PC-3 (cell line): ENCODE measurements around the gene POLR3B. TPM values are rescaled to one million over a fixed set of nuclear protein-coding genes. Genes with fewer than 3 reads are reported as not detected.
A peak's percentile ranks its signal among the peaks of the same experiment; 100 is the strongest.

ENCODE experiments used
- ATAC-seq: fragments of 200-7000 bp; cut with Tn5 transposase; 2 replicates; pipeline ENCODE4 v1.9.1; 2020; ENCODE audit warnings: mild to moderate bottlenecking, moderate library complexity
- BruUV-seq: library from RNA; stranded (reverse); fragments of 400-500 nt; replicated peaks from 2 replicates; lab custom pipeline; 2021; lab: Mats Ljungman, UMichigan
- CTCF ChIA-PET: fragments of 300-600 bp; sonication (Branson Sonifier 250); formaldehyde crosslinking; loops from one replicate; lab custom pipeline; 2022; ENCODE audit warnings: antibody characterized with exemption; lab: Charles Lee
- POLR2A ChIA-PET: fragments of 300-600 bp; sonication (Branson Sonifier 250); formaldehyde crosslinking; loops from one replicate; lab custom pipeline; 2022; ENCODE audit warnings: antibody characterized with exemption; ENCODE audit not compliant: unreplicated experiment; lab: Charles Lee
- DNase-seq: peaks from one replicate; pipeline ENCODE4 v3.0.0-alpha.2; 2015
- H2AFZ ChIP-seq: fragments of 300-600 bp; sonication (generic); 2 replicates; pipeline ENCODE4 v1.6.0; 2016; ENCODE audit warnings: antibody characterized with exemption, low read length
- H3F3A ChIP-seq: fragments of 300-600 bp; sonication (generic); one replicate; pipeline ENCODE4 v1.6.0; 2017; ENCODE audit warnings: antibody characterized with exemption, low read length, control low read depth, mild to moderate bottlenecking; ENCODE audit not compliant: unreplicated experiment
- H3K27ac ChIP-seq: fragments of 300-600 bp; sonication (generic); 2 replicates; pipeline ENCODE4 v1.5.1; 2016; ENCODE audit warnings: mild to moderate bottlenecking, low read length
- H3K27me3 ChIP-seq: fragments of 300-600 bp; sonication (generic); 2 replicates; pipeline ENCODE4 v1.6.1; 2016; ENCODE audit warnings: low read length, mixed read lengths
- H3K36me3 ChIP-seq: fragments of 300-600 bp; sonication (generic); 2 replicates; pipeline ENCODE4 v1.6.1; 2016; ENCODE audit warnings: low read depth, mixed run types, low read length, mixed read lengths
- H3K4me1 ChIP-seq: fragments of 300-600 bp; sonication (generic); 2 replicates; pipeline ENCODE4 v1.5.1; 2016; ENCODE audit warnings: low read length; ENCODE audit not compliant: insufficient read depth
- H3K4me2 ChIP-seq: fragments of 300-600 bp; sonication (generic); 2 replicates; pipeline ENCODE4 v1.6.0; 2016; ENCODE audit warnings: low read length
- H3K4me3 ChIP-seq: fragments of 300-600 bp; sonication (generic); 2 replicates; pipeline ENCODE4 v1.5.1; 2016; ENCODE audit warnings: mild to moderate bottlenecking, low read length, mixed read lengths
- H3K79me2 ChIP-seq: fragments of 300-600 bp; sonication (generic); 2 replicates; pipeline ENCODE4 v1.6.1; 2017; ENCODE audit warnings: low read length, mixed read lengths
- H3K9ac ChIP-seq: fragments of 300-600 bp; sonication (generic); 2 replicates; pipeline ENCODE4 v1.6.0; 2016; ENCODE audit warnings: mild to moderate bottlenecking, low read length
- H3K9me2 ChIP-seq: fragments of 300-600 bp; sonication (generic); replicated peaks from 2 replicates; pipeline ENCODE4 v1.6.1; 2016; ENCODE audit warnings: mixed run types, low read length, mixed read lengths
- H3K9me3 ChIP-seq: fragments of 300-600 bp; sonication (generic); 2 replicates; pipeline ENCODE4 v1.6.1; 2016; ENCODE audit warnings: low read length, mixed read lengths
- H4K20me1 ChIP-seq: fragments of 300-600 bp; sonication (generic); 2 replicates; pipeline ENCODE4 v1.6.1; 2016; ENCODE audit warnings: low read length, mixed read lengths
- EZH2 ChIP-seq: fragments of 300-600 bp; sonication (generic); IDR thresholded peaks from one replicate; pipeline ENCODE4 v1.6.1; 2017; ENCODE audit warnings: antibody characterized with exemption, mild to moderate bottlenecking, low read length; ENCODE audit not compliant: unreplicated experiment
- EZH2phosphoT487 ChIP-seq: fragments of 300-600 bp; sonication (generic); IDR thresholded peaks from 2 replicates; pipeline ENCODE4 v1.6.1; 2018; ENCODE audit warnings: mild to moderate bottlenecking, antibody characterized with exemption, low read length, borderline replicate concordance
- intact Hi-C: fragments of 100-400 bp; cut with micrococcal nuclease; formaldehyde crosslinking; loops from 2 replicates; pipeline ENCODE4 v1.9.0; 2023
- total RNA-seq: library from RNA; depleted of rRNA; stranded (reverse); fragments of >200 nt; gene quantifications from 2 replicates; pipeline ENCODE4 v1.2.3, GENCODE V29; 2014
- TF ChIP-seq, protein P1 (sequence below): fragments of 300-600 bp; sonication (generic); conservative IDR thresholded peaks from 2 replicates; pipeline ENCODE4 v1.5.1; 2017; ENCODE audit warnings: antibody characterized with exemption, low read depth, mild to moderate bottlenecking, low read length

Gene POLR3B
- total RNA-seq, 1 experiment from 2014 or later = 23.4 TPM

DNA sequence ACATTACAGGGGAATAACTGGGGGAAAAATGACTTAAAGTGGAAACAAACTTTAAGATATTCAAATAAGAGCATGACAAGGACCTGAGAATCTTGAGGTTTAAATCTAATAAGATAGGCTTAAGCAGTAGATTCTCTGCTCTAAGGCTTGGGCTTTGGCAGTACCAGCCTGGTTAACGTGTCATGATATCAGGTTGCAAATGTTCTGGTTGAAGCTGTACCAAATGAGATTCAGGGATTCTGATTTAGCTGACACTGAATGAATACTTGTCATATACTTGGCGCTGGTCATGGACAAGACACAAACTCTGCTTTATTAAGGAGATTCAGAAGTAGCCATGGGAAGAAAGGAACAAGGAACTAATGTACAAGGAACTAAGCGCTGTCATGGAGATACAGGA is 48.9 kb upstream of the POLR3B start:
- Histone ChIP-seq H3K79me2 (no peaks in the 10 kb centered on the region), H4K20me1 (no peaks in the 10 kb centered on the region), H3K4me1 (peaks cover 38% of the 10 kb centered on the region), H3K4me3 (no peak overlapping the region), H3K27ac (no peak overlapping the region), H3F3A (no peaks in the 10 kb centered on the region), H3K4me2 (no peak overlapping the region), H3K9me3 (no peaks in the 10 kb centered on the region), H3K9ac (no peak overlapping the region), H2AFZ (no peak overlapping the region), H3K36me3 (no peaks in the 10 kb centered on the region), H3K9me2 (no peaks in the 10 kb centered on the region), H3K27me3 (no peaks in the 10 kb centered on the region)
- ChIA-PET POLR2A (no interaction called here), CTCF (no interaction called here)
- intact Hi-C loops = no loop called here
- BruUV-seq = no TSS peak
- no peak for DNase-seq
- TF ChIP-seq EZH2phosphoT487 (no peak), EZH2 (no peak)
- TF ChIP-seq, protein P1, sequence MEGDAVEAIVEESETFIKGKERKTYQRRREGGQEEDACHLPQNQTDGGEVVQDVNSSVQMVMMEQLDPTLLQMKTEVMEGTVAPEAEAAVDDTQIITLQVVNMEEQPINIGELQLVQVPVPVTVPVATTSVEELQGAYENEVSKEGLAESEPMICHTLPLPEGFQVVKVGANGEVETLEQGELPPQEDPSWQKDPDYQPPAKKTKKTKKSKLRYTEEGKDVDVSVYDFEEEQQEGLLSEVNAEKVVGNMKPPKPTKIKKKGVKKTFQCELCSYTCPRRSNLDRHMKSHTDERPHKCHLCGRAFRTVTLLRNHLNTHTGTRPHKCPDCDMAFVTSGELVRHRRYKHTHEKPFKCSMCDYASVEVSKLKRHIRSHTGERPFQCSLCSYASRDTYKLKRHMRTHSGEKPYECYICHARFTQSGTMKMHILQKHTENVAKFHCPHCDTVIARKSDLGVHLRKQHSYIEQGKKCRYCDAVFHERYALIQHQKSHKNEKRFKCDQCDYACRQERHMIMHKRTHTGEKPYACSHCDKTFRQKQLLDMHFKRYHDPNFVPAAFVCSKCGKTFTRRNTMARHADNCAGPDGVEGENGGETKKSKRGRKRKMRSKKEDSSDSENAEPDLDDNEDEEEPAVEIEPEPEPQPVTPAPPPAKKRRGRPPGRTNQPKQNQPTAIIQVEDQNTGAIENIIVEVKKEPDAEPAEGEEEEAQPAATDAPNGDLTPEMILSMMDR = no peak
- ATAC-seq = no peak; the same call in 1 of the 2 replicates

DNA sequence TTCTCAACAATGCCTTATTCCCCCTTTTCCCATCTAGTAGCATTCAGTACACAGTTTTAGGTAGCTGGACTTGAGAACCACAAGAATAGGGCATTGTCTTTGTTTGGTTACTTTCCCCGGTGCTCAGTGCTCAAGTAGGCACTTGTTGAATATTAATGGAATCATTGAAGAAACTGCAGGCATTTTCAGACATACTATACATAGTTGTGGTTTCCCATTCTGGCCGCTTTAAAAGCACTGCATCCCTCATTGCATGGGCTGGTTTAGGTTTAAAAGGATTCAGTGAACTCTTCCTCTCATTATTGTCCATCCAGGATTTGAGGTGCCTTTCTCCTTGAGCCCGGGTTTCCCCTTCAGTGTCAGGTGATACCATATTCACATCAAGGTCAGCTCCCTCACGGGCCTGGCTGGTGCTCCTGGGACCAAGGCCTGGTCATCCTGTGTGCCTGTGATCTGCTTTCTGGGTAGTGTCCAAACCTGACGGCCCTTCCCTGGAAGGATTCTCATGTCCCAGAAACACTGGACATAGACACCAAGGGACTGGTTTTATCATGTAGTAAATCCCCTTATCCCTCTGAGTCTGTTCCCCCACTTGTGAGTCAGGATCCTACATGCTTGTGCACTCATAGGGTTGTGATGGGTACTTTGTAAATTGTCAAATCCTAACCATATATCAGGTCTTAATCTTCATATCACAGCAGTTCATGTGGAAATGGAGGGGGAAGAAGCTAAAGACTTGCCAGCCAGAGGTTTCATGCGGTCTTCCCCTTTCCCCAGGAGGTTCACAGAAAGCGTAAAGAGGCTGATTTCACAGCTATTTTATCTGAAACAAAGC is 47.7 kb upstream of the POLR3B start:
- no peaks in the 10 kb centered on the region for H3K79me2 ChIP-seq
- H3K9ac ChIP-seq = no peak overlapping the region
- no TSS peak for BruUV-seq
- intact Hi-C loops = no loop called here
- TF ChIP-seq, protein P1 = no peak
- no peak for TF ChIP-seq EZH2
- TF ChIP-seq EZH2phosphoT487 = no peak
- H3K4me1 ChIP-seq = peaks cover 33% of the 10 kb centered on the region
- ChIA-PET POLR2A (interaction anchor here (0.7 kb wide), 1 partner anchor 180 kb away, joined by 4 read pairs; no protein-coding TSS in a partner anchor), CTCF (interaction anchor here (0.5 kb wide), 1 partner anchor 83 kb away, joined by 4 read pairs; no protein-coding TSS in a partner anchor)
- no peaks in the 10 kb centered on the region for H3K27me3 ChIP-seq
- H3K4me3 ChIP-seq = no peak overlapping the region
- no peaks in the 10 kb centered on the region for H4K20me1 ChIP-seq
- no peaks in the 10 kb centered on the region for H3K9me2 ChIP-seq
- peak; percentile 20; the same call in 1 of the 2 replicates for ATAC-seq
- DNase-seq = peak; percentile 37
- H2AFZ ChIP-seq = no peak overlapping the region
- no peaks in the 10 kb centered on the region for H3K9me3 ChIP-seq
- H3K4me2 ChIP-seq = no peak overlapping the region
- H3F3A ChIP-seq = no peaks in the 10 kb centered on the region
- no peak overlapping the region for H3K27ac ChIP-seq
- H3K36me3 ChIP-seq = no peaks in the 10 kb centered on the region

DNA sequence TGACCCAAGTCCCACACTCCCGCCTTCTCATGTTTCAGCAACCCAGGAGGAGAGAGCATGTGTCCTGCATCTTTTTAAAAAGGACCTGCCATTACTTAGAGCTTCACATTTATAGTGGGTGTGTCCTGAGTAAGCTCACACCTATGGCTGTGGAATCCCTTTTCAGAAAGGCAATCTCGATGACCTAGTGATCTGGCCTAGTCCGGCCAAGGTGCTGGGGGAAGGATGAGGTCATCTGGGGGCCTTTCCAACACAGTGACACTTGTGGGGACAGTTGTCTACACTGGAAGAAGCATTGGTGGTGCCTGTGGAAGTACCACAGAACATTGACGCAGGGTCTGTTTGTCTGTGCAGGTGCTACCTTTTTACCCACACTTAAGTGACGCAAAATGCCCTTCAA is 46.9 kb upstream of the POLR3B start:
- no peaks in the 10 kb centered on the region for H3K27me3 ChIP-seq

More for the DNA sequence above, 46.9 kb upstream of the POLR3B start:
- Histone ChIP-seq H3K4me1 (peaks cover 33% of the 10 kb centered on the region), H3K36me3 (no peaks in the 10 kb centered on the region), H3K4me3 (no peak overlapping the region), H3K79me2 (no peaks in the 10 kb centered on the region), H3K9ac (no peak overlapping the region), H2AFZ (no peak overlapping the region), H3K4me2 (no peak overlapping the region), H3F3A (no peaks in the 10 kb centered on the region), H3K27ac (no peak overlapping the region), H4K20me1 (no peaks in the 10 kb centered on the region), H3K9me2 (no peaks in the 10 kb centered on the region), H3K9me3 (no peaks in the 10 kb centered on the region)
- no peak for ATAC-seq
- TF ChIP-seq EZH2 = no peak
- no peak for TF ChIP-seq EZH2phosphoT487
- TF ChIP-seq, protein P1 = no peak
- intact Hi-C loops = no loop called here
- DNase-seq = no peak
- BruUV-seq = no TSS peak
- POLR2A ChIA-PET = no interaction called here
- CTCF ChIA-PET = no interaction called here
